ENCODE data around the gene LRRIQ1. TPM values are rescaled to one million over a fixed set of nuclear protein-coding genes. Genes with fewer than 3 reads are reported as not detected.

Gene LRRIQ1
- polyA plus RNA-seq, 1 donor from 2014 or later = 11.8 TPM

GRCh38 chr12:85273381-85274314 is 237.5 kb downstream of the LRRIQ1 start:
- no peaks in the 10 kb centered on the region for H3K79me2 ChIP-seq (replicated peaks; ENCODE audit: insufficient read depth, low read length)
- no peak overlapping the region for H3K9ac ChIP-seq (ENCODE audit: low read length)
- H3K9me2 ChIP-seq (ENCODE audit: insufficient read depth, low read length) = no peaks in the 10 kb centered on the region
- peaks cover 15% of the 10 kb centered on the region for H3K9me3 ChIP-seq (ENCODE audit: low read length)
- no peak overlapping the region for H3K4me2 ChIP-seq (ENCODE audit: low read length)
- no peaks in the 10 kb centered on the region for H4K20me1 ChIP-seq (ENCODE audit: insufficient read depth)
- no peaks in the 10 kb centered on the region for H3F3A ChIP-seq (ENCODE audit: insufficient read depth, low read length, poor library complexity, severe bottlenecking)
- H3K36me3 ChIP-seq (ENCODE audit: insufficient read depth, low read length) = no peaks in the 10 kb centered on the region
- no peak overlapping the region for H2AFZ ChIP-seq (ENCODE audit: low read depth, low read length)
- H3K27ac ChIP-seq (ENCODE audit: low read length) = no peak overlapping the region
- TF ChIP-seq EZH2 (IDR thresholded peaks at IDR 0.05; ENCODE audit: borderline replicate concordance, insufficient read depth, low read length, poor library complexity, severe bottlenecking) (no peak), POLR2AphosphoS5 (IDR thresholded peaks at IDR 0.05) (peak; percentile 43), SMC3 (conservative IDR thresholded peaks at IDR 0.05; ENCODE audit: poor library complexity) (no peak), RAD21 (conservative IDR thresholded peaks at IDR 0.05) (no peak), CTCF (IDR thresholded peaks at IDR 0.05; ENCODE audit: poor library complexity, severe bottlenecking) (no peak), REST (IDR thresholded peaks at IDR 0.05; ENCODE audit: borderline replicate concordance) (no peak), MXI1 (conservative IDR thresholded peaks at IDR 0.05; ENCODE audit: poor library complexity, severe bottlenecking) (no peak), EP300 (conservative IDR thresholded peaks at IDR 0.05; ENCODE audit: poor library complexity, severe bottlenecking) (no peak), TAF1 (IDR thresholded peaks at IDR 0.05; ENCODE audit: low read depth) (no peak)
- H3K27me3 ChIP-seq (ENCODE audit: insufficient read depth, low read depth, low read length) = peaks cover 85% of the 10 kb centered on the region
- H3K4me3 ChIP-seq (ENCODE audit: low read length) = no peak overlapping the region

- peaks cover 91% of the 10 kb centered on the region for H3K27me3 ChIP-seq (ENCODE audit: insufficient read depth, low read depth, low read length)
- no peaks in the 10 kb centered on the region for H4K20me1 ChIP-seq (ENCODE audit: insufficient read depth)
- H3K9ac ChIP-seq (ENCODE audit: low read length) = no peak overlapping the region
- TF ChIP-seq POLR2AphosphoS5 (IDR thresholded peaks at IDR 0.05) = peak; percentile 9
- no peak for TF ChIP-seq TAF1 (IDR thresholded peaks at IDR 0.05; ENCODE audit: low read depth)
- H3K27ac ChIP-seq (ENCODE audit: low read length) = no peak overlapping the region
- H3K4me2 ChIP-seq (ENCODE audit: low read length) = no peak overlapping the region
- H2AFZ ChIP-seq (ENCODE audit: low read depth, low read length) = no peak overlapping the region
- no peaks in the 10 kb centered on the region for H3K9me2 ChIP-seq (ENCODE audit: insufficient read depth, low read length)
- no peaks in the 10 kb centered on the region for H3K36me3 ChIP-seq (ENCODE audit: insufficient read depth, low read length)
- no peaks in the 10 kb centered on the region for H3F3A ChIP-seq (ENCODE audit: insufficient read depth, low read length, poor library complexity, severe bottlenecking)
- no peaks in the 10 kb centered on the region for H3K79me2 ChIP-seq (replicated peaks; ENCODE audit: insufficient read depth, low read length)
- H3K4me3 ChIP-seq (ENCODE audit: low read length) = no peak overlapping the region
- peaks cover 16% of the 10 kb centered on the region for H3K9me3 ChIP-seq (ENCODE audit: low read length)
Measured at GRCh38 chr12:85274315-85274651, 238.1 kb downstream of the LRRIQ1 start.
